Kidney (tissue), 14 donors: ENCODE measurements around the gene ATAT1. TPM values are rescaled to one million over a fixed set of nuclear protein-coding genes. Genes with fewer than 3 reads are reported as not detected.

Experiments
- DNase-seq, 5 donors: peaks; one replicate each; pipeline ENCODE4 v3.0.0-alpha.2; 2013 to 2020
- FAIRE-seq: peaks from 2 replicates; lab custom pipeline; 2012; peaks lifted over from hg19 to GRCh38; lab: Jason Lieb, UNC
- H3K27ac ChIP-seq, 2 donors: one replicate each; pipeline ENCODE4 v1.7.0; 2013; ENCODE audit warnings: low read depth in 2 of 2, low read length in 2 of 2, inconsistent platforms in 1 of 2
- H3K27me3 ChIP-seq: one replicate; pipeline ENCODE4 v1.7.1; 2013; ENCODE audit warnings: low read length, inconsistent platforms; ENCODE audit not compliant: control insufficient read depth, insufficient read depth
- H3K36me3 ChIP-seq, 3 donors: one replicate each; pipeline versions ENCODE4 v1.7.0 to v1.7.1; 2013; ENCODE audit warnings: low read length in 3 of 3, control low read depth in 1 of 3, inconsistent platforms in 1 of 3; ENCODE audit not compliant: insufficient read depth in 3 of 3, control insufficient read depth in 2 of 3
- H3K4me1 ChIP-seq, 3 donors: one replicate each; pipeline versions ENCODE4 v1.7.0 to v1.7.1; 2013; ENCODE audit warnings: low read length in 3 of 3, inconsistent platforms in 1 of 3, low read depth in 1 of 3; ENCODE audit not compliant: control insufficient read depth in 2 of 3, insufficient read depth in 2 of 3
- H3K4me3 ChIP-seq, 3 donors: one replicate each; pipeline versions ENCODE4 v1.7.0 to v1.8.1; 2013; ENCODE audit warnings: low read length in 3 of 3, control low read depth in 1 of 3, inconsistent platforms in 1 of 3
- H3K9ac ChIP-seq, 3 donors: one replicate each; pipeline versions ENCODE4 v1.7.0 to v1.7.1; 2013; ENCODE audit warnings: low read length in 3 of 3, control low read depth in 1 of 3, inconsistent platforms in 1 of 3
- H3K9me3 ChIP-seq, 3 donors: one replicate each; pipeline versions ENCODE4 v1.7.0 to v1.7.1; 2013; ENCODE audit warnings: low read length in 3 of 3, control low read depth in 1 of 3, inconsistent platforms in 1 of 3; ENCODE audit not compliant: control insufficient read depth in 2 of 3, insufficient read depth in 1 of 3
- CTCF ChIP-seq: IDR thresholded peaks from 3 replicates; pipeline ENCODE4 v1.5.1; 2012; ENCODE audit warnings: mild to moderate bottlenecking, moderate library complexity, borderline replicate concordance; ENCODE audit not compliant: insufficient read depth; ENCODE audit errors: extremely low read depth
- intact Hi-C: fragments of 100-400 bp; cut with DNase I; formaldehyde crosslinking; loops from one replicate; pipeline ENCODE4 v1.11.1; 2022
- polyA plus RNA-seq: library from polyadenylated mRNA; stranded (reverse); fragments of 350-450 nt; fragmentation: Illumina TruSeq; extraction: RNeasy Lipid Tissue Mini Kit (QIAGEN cat#74804); gene quantifications from one replicate; pipeline ENCODE4 v1.2.3, GENCODE V29; 2014; ENCODE audit warnings: low read depth, low replicate concordance; ENCODE audit not compliant: insufficient read depth
- total RNA-seq: library from RNA; stranded (reverse); fragmentation: NEBNext Ultra II Directional; extraction: Animal tissue kit (Norgen Biotek cat#: 25700); gene quantifications from one replicate; pipeline ENCODE4 v1.2.1, GENCODE V29; 2021
- donor health status: control.
- donor health status: control.
- donor health status: control.
- donor health status: control.
- donor health status: control.
- donor health status: DM: yes; HTN: yes; CAD: no.
- donor health status: Normal renal cell carcinoma (clear cell type).

The ATAT1 gene
- total and polyA plus RNA-seq, 2 donors from 2014 or later, result 10.4 to 12.4 TPM

GRCh38 chr6:30654798-30655742 lies 28.4 kb downstream of the ATAT1 start:
- intact Hi-C loops, result no loop called here
- no peak for TF ChIP-seq CTCF
- no peaks in the 10 kb centered on the region for H3K27me3 ChIP-seq
- FAIRE-seq (no peak), DNase-seq (no peak)
- peaks cover 11 to 73% (median 53%) of the 10 kb centered on the region in 3 donors for H3K36me3 ChIP-seq
- H3K9me3 ChIP-seq, result no peaks in the 10 kb centered on the region
- no peak overlapping the region for H3K27ac ChIP-seq
- H3K4me1 ChIP-seq, result no peaks in the 10 kb centered on the region
- H3K4me3 ChIP-seq, result no peak overlapping the region
- H3K9ac ChIP-seq, result no peak overlapping the region

- FAIRE-seq, result no peak
- intact Hi-C loops, result no loop called here
- no peak for DNase-seq
- H3K4me3 ChIP-seq, result no peak overlapping the region
- H3K4me1 ChIP-seq, result no peaks in the 10 kb centered on the region
- H3K36me3 ChIP-seq, result peaks cover 11 to 76% (median 57%) of the 10 kb centered on the region in 3 donors
- no peak for TF ChIP-seq CTCF
- no peak overlapping the region for H3K9ac ChIP-seq
- H3K27me3 ChIP-seq, result no peaks in the 10 kb centered on the region
- no peak overlapping the region for H3K27ac ChIP-seq
- no peaks in the 10 kb centered on the region for H3K9me3 ChIP-seq
These were observed 29.0 kb downstream of the ATAT1 start for GRCh38 chr6:30655743-30656094.

GRCh38 chr6:30656513-30656912 lies 29.8 kb downstream of the ATAT1 start:
- no peak for DNase-seq
- Histone ChIP-seq H3K27ac (no peak overlapping the region), H3K36me3 (peaks cover 13 to 73% (median 59%) of the 10 kb centered on the region in 3 donors), H3K9ac (no peak overlapping the region), H3K27me3 (no peaks in the 10 kb centered on the region), H3K9me3 (no peaks in the 10 kb centered on the region), H3K4me1 (no peaks in the 10 kb centered on the region), H3K4me3 (no peak overlapping the region)
- intact Hi-C loops, result no loop called here
- no peak for TF ChIP-seq CTCF
- no peak for FAIRE-seq
